PFSK-1 (cell line): Measurements from ENCODE around the gene TRIM54.

Source experiments
- FOXP2 ChIP-seq: optimal IDR thresholded peaks from 2 replicates; pipeline ENCODE3; 2011; ENCODE audit warnings: borderline replicate concordance, control low read depth, inconsistent platforms; ENCODE audit not compliant: insufficient read depth; ENCODE audit errors: extremely low read length, extremely low read depth
- POLR2AphosphoS5 ChIP-seq: IDR thresholded peaks from 2 replicates; pipeline ENCODE4 v1.6.1; 2012; ENCODE audit warnings: low read depth, mild to moderate bottlenecking, control low read depth, low read length, moderate library complexity
- SIN3A ChIP-seq: IDR thresholded peaks from 2 replicates; pipeline ENCODE4 v1.6.1; 2012; ENCODE audit warnings: mild to moderate bottlenecking, low read length, moderate library complexity, borderline replicate concordance; ENCODE audit not compliant: insufficient read depth
- TAF1 ChIP-seq: IDR thresholded peaks from 2 replicates; pipeline ENCODE4 v1.6.1; 2012; ENCODE audit warnings: low read length, control low read depth, borderline replicate concordance; ENCODE audit not compliant: insufficient read depth
- TF ChIP-seq, protein P1 (sequence below), 2 experiments: IDR thresholded peaks; 2 replicates each; pipeline versions ENCODE4 v1.6.1 to v1.8.0; 2011 to 2012; ENCODE audit warnings: low read depth in 2 of 2, low read length in 2 of 2, control low read depth in 1 of 2, inconsistent platforms in 1 of 2, mild to moderate bottlenecking in 1 of 2, moderate library complexity in 1 of 2; ENCODE audit not compliant: insufficient read depth in 1 of 2

Gene TRIM54

DNA sequence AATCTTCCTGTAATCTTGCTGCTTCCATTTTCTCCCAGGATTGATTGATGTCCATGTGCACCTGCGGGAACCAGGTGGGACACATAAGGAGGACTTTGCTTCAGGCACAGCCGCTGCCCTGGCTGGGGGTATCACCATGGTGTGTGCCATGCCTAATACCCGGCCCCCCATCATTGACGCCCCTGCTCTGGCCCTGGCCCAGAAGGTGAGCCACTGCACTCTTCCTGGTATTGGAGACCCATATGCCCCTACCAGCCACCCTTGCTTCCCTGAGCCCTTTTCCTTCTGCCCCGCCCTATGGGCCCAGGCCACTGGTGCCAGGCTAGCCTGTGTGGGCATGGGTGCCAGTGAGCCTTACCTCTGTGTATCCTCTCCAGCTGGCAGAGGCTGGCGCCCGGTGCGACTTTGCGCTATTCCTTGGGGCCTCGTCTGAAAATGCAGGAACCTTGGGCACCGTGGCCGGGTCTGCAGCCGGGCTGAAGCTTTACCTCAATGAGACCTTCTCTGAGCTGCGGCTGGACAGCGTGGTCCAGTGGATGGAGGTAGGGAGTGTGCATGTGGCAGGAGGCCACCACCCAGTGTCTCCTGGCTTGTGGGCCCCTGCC is 44.8 kb upstream of the TRIM54 start:
- TF ChIP-seq FOXP2, result no peak
- TF ChIP-seq, protein P1, sequence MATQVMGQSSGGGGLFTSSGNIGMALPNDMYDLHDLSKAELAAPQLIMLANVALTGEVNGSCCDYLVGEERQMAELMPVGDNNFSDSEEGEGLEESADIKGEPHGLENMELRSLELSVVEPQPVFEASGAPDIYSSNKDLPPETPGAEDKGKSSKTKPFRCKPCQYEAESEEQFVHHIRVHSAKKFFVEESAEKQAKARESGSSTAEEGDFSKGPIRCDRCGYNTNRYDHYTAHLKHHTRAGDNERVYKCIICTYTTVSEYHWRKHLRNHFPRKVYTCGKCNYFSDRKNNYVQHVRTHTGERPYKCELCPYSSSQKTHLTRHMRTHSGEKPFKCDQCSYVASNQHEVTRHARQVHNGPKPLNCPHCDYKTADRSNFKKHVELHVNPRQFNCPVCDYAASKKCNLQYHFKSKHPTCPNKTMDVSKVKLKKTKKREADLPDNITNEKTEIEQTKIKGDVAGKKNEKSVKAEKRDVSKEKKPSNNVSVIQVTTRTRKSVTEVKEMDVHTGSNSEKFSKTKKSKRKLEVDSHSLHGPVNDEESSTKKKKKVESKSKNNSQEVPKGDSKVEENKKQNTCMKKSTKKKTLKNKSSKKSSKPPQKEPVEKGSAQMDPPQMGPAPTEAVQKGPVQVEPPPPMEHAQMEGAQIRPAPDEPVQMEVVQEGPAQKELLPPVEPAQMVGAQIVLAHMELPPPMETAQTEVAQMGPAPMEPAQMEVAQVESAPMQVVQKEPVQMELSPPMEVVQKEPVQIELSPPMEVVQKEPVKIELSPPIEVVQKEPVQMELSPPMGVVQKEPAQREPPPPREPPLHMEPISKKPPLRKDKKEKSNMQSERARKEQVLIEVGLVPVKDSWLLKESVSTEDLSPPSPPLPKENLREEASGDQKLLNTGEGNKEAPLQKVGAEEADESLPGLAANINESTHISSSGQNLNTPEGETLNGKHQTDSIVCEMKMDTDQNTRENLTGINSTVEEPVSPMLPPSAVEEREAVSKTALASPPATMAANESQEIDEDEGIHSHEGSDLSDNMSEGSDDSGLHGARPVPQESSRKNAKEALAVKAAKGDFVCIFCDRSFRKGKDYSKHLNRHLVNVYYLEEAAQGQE (IDR thresholded peaks at IDR 0.05; ENCODE audit: insufficient read depth in 1 of 2, low read depth in 2 of 2, low read length in 2 of 2), result no peak
- TF ChIP-seq POLR2AphosphoS5, result no peak
- no peak for TF ChIP-seq SIN3A
- no peak for TF ChIP-seq TAF1

DNA sequence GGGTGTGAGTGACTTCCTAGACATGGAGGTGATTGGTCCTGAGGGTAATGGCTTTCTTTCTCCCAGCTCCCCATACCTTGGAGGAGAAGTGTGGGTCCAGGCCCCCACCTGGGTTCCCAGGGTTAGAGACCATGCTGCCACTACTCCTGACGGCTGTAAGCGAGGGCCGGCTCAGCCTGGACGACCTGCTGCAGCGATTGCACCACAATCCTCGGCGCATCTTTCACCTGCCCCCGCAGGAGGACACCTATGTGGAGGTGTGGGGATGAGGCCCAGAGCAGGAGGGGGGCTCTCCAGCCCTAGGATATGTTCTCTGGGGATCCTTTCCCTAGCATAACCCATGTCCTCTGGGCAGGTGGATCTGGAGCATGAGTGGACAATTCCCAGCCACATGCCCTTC is 43.3 kb upstream of the TRIM54 start:
- TF ChIP-seq SIN3A (no peak), FOXP2 (no peak)
- TF ChIP-seq, protein P1 (IDR thresholded peaks at IDR 0.05; ENCODE audit: insufficient read depth in 1 of 2, low read depth in 2 of 2, low read length in 2 of 2), result no peak

DNA sequence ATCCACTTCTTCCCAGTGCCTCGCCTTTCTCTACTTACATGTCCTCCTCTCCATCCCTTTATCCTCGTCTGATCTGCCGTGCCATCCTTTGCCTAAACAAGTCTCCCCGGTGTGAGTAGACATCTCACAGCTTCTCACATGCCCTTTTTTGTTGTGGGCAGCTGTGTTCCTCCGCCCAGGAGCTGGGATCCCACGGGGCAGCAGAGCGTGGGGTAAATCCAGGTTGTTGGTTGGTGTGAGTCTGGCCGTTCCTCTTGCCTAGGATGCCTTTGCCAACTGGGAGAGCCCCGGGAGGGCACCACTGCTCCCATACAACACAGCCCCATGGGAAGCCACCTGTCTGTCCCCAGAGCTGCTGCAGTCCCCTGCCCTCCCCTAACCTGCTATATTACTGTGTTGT is 41.8 kb upstream of the TRIM54 start:
- no peak for TF ChIP-seq TAF1
- TF ChIP-seq, protein P1 (IDR thresholded peaks at IDR 0.05; ENCODE audit: insufficient read depth in 1 of 2, low read depth in 2 of 2, low read length in 2 of 2), result no peak
- TF ChIP-seq SIN3A, result no peak
- TF ChIP-seq FOXP2, result no peak
- no peak for TF ChIP-seq POLR2AphosphoS5

DNA sequence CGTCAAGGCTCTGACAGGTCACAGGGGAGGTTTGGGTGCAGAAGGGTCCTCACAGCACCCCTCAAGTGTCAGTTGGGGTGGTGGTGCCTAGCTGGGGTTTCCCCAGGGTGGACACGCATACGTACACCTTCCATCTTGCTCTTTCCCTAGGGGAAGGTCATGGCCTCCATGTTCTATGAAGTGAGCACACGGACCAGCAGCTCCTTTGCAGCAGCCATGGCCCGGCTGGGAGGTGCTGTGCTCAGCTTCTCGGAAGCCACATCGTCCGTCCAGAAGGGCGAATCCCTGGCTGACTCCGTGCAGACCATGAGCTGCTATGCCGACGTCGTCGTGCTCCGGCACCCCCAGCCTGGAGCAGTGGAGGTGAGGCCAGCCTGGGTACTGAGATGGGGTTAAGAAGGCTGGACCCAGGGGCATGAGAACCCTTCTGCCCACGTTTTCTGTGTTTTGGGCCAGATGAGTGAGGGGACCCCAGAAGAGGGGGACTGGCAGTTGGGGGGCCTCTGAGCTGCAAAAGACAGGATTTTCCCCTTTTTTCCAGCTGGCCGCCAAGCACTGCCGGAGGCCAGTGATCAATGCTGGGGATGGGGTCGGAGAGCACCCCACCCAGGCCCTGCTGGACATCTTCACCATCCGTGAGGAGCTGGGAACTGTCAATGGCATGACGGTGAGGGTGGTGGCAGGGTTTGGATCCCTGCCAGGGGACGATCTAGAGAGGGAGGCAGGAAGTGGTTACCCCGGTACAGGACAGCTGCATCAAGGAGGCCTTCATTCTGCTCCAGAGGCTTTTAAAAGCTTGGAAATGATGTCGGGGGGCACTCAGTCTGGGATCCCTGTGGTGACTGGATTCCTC is 40.2 kb upstream of the TRIM54 start:
- no peak for TF ChIP-seq SIN3A
- TF ChIP-seq TAF1, result no peak
- TF ChIP-seq, protein P1 (IDR thresholded peaks at IDR 0.05; ENCODE audit: insufficient read depth in 1 of 2, low read depth in 2 of 2, low read length in 2 of 2), result no peak
- no peak for TF ChIP-seq FOXP2
- no peak for TF ChIP-seq POLR2AphosphoS5
